Neural cell (in vitro differentiated cells): ENCODE results near the gene NME9. TPM values are rescaled to one million over a fixed set of nuclear protein-coding genes. Genes with fewer than 3 reads are reported as not detected.

Experiments used
- H2AFZ ChIP-seq: fragments of 200-600, 300-800 bp; sonication (generic), shearing (Covaris generic); 2 replicates; pipeline ENCODE4 v1.6.0; 2014; ENCODE audit warnings: low read depth, mild to moderate bottlenecking, antibody characterized with exemption, low read length, moderate library complexity
- H3F3A ChIP-seq: fragments of 200-600 bp; shearing (Covaris generic); 2 replicates; pipeline ENCODE4 v1.6.1; 2016; ENCODE audit warnings: mild to moderate bottlenecking, moderate library complexity, mixed read lengths, antibody characterized with exemption, low read length; ENCODE audit not compliant: insufficient read depth, poor library complexity, severe bottlenecking
- H3K27ac ChIP-seq: fragments of 200-600, 300-800 bp; sonication (generic), shearing (Covaris generic); 2 replicates; pipeline ENCODE4 v1.5.1; 2014; ENCODE audit warnings: mild to moderate bottlenecking, low read length, moderate library complexity
- H3K27me3 ChIP-seq: fragments of 300-800, 200-600 bp; sonication (generic), shearing (Covaris generic); 2 replicates; pipeline ENCODE4 v1.6.0; 2014; ENCODE audit warnings: mild to moderate bottlenecking, low read depth, low read length, moderate library complexity; ENCODE audit not compliant: insufficient read depth
- H3K36me3 ChIP-seq: fragments of 300-800, 200-600 bp; sonication (generic), shearing (Covaris generic); 2 replicates; pipeline ENCODE4 v1.5.1; 2014; ENCODE audit warnings: mild to moderate bottlenecking, antibody characterized with exemption, low read length, moderate library complexity; ENCODE audit not compliant: insufficient read depth
- H3K4me2 ChIP-seq: fragments of 300-800, 200-600 bp; sonication (generic), shearing (Covaris generic); 2 replicates; pipeline ENCODE4 v1.6.0; 2014; ENCODE audit warnings: mild to moderate bottlenecking, low read length
- H3K4me3 ChIP-seq: fragments of 300-800, 200-600 bp; sonication (generic), shearing (Covaris generic); 2 replicates; pipeline ENCODE4 v1.5.1; 2014; ENCODE audit warnings: mild to moderate bottlenecking, low read length, moderate library complexity
- H3K79me2 ChIP-seq: fragments of 200-600 bp; shearing (Covaris generic); replicated peaks from 2 replicates; pipeline ENCODE4 v1.6.0; 2014; ENCODE audit warnings: mild to moderate bottlenecking, low read length, moderate library complexity; ENCODE audit not compliant: insufficient read depth
- H3K9ac ChIP-seq: fragments of 300-800, 200-600 bp; sonication (generic), shearing (Covaris generic); 2 replicates; pipeline ENCODE4 v1.6.1; 2016; ENCODE audit warnings: mild to moderate bottlenecking, low read length, mixed read lengths
- H3K9me2 ChIP-seq: fragments of 200-600 bp; shearing (Covaris generic); 2 replicates; pipeline ENCODE4 v1.6.1; 2016; ENCODE audit warnings: mild to moderate bottlenecking, low read length, mixed read lengths; ENCODE audit not compliant: insufficient read depth
- H3K9me3 ChIP-seq: fragments of 200-600, 300-800 bp; sonication (generic), shearing (Covaris generic); 2 replicates; pipeline ENCODE4 v1.6.1; 2016; ENCODE audit warnings: mild to moderate bottlenecking, mixed run types, low read length, moderate library complexity, mixed read lengths
- H4K20me1 ChIP-seq: fragments of 200-600 bp; shearing (Covaris generic); 2 replicates; pipeline ENCODE4 v1.6.1; 2016; ENCODE audit warnings: mild to moderate bottlenecking, mixed run types; ENCODE audit not compliant: insufficient read depth
- CTCF ChIP-seq: fragments of 450-650 bp; IDR thresholded peaks from 2 replicates; pipeline ENCODE4 v1.5.1; 2014; ENCODE audit warnings: antibody characterized with exemption, mild to moderate bottlenecking, moderate library complexity; ENCODE audit not compliant: poor library complexity, severe bottlenecking
- EP300 ChIP-seq: fragments of 450-650 bp; conservative IDR thresholded peaks from 2 replicates; pipeline ENCODE4 v1.6.1; 2014; ENCODE audit warnings: antibody characterized with exemption, mild to moderate bottlenecking, moderate library complexity; ENCODE audit not compliant: poor library complexity, severe bottlenecking
- EZH2 ChIP-seq: fragments of 200-600, 300-800 bp; shearing (Covaris generic), sonication (generic); IDR thresholded peaks from 2 replicates; pipeline ENCODE4 v1.6.1; 2014; ENCODE audit warnings: antibody characterized with exemption, low read length, borderline replicate concordance, mild to moderate bottlenecking; ENCODE audit not compliant: insufficient read depth, poor library complexity, severe bottlenecking
- MXI1 ChIP-seq: fragments of 450-650 bp; conservative IDR thresholded peaks from 2 replicates; pipeline ENCODE4 v1.6.1; 2014; ENCODE audit warnings: antibody characterized with exemption, mild to moderate bottlenecking; ENCODE audit not compliant: poor library complexity, severe bottlenecking
- POLR2AphosphoS5 ChIP-seq: IDR thresholded peaks from 2 replicates; pipeline ENCODE4 v1.6.1; 2012
- RAD21 ChIP-seq: fragments of 450-650 bp; conservative IDR thresholded peaks from 2 replicates; pipeline ENCODE4 v1.6.1; 2014; ENCODE audit warnings: antibody characterized with exemption, mild to moderate bottlenecking, moderate library complexity
- REST ChIP-seq: IDR thresholded peaks from 2 replicates; pipeline ENCODE4 v1.6.1; 2012; ENCODE audit warnings: borderline replicate concordance
- SMC3 ChIP-seq: fragments of 450-650 bp; conservative IDR thresholded peaks from 2 replicates; pipeline ENCODE4 v1.6.1; 2014; ENCODE audit warnings: antibody characterized with exemption, mild to moderate bottlenecking, moderate library complexity; ENCODE audit not compliant: poor library complexity
- TAF1 ChIP-seq: IDR thresholded peaks from 2 replicates; pipeline ENCODE4 v1.6.1; 2012; ENCODE audit warnings: low read depth
- polyA plus RNA-seq: library from polyadenylated mRNA; depleted of rRNA; stranded (reverse); fragments of >200 nt; gene quantifications from 2 replicates; pipeline ENCODE4 v1.2.3, GENCODE V29; 2014

NME9 gene
- polyA plus RNA-seq, 1 donor from 2014 or later = 17.4 TPM

GRCh38 chr3:138370321-138370720 lies 40.7 kb upstream of the NME9 start:
- Histone ChIP-seq H4K20me1 (no peaks in the 10 kb centered on the region), H3K9me3 (no peaks in the 10 kb centered on the region), H3K4me2 (no peak overlapping the region), H3K36me3 (peaks cover 6% of the 10 kb centered on the region), H3F3A (no peaks in the 10 kb centered on the region), H2AFZ (no peak overlapping the region), H3K79me2 (no peaks in the 10 kb centered on the region), H3K9me2 (no peaks in the 10 kb centered on the region), H3K9ac (no peak overlapping the region), H3K27ac (no peak overlapping the region), H3K27me3 (no peaks in the 10 kb centered on the region), H3K4me3 (no peak overlapping the region)
- TF ChIP-seq EZH2 (no peak), MXI1 (no peak), RAD21 (no peak), CTCF (no peak), REST (no peak), TAF1 (no peak), EP300 (no peak), SMC3 (no peak), POLR2AphosphoS5 (no peak)

- Histone ChIP-seq H3F3A (no peaks in the 10 kb centered on the region), H3K9me3 (no peaks in the 10 kb centered on the region), H3K4me2 (no peak overlapping the region), H3K4me3 (no peak overlapping the region), H3K27me3 (no peaks in the 10 kb centered on the region), H3K27ac (no peak overlapping the region), H3K79me2 (no peaks in the 10 kb centered on the region), H2AFZ (no peak overlapping the region), H3K9ac (no peak overlapping the region), H3K36me3 (peaks cover 2% of the 10 kb centered on the region), H4K20me1 (no peaks in the 10 kb centered on the region), H3K9me2 (no peaks in the 10 kb centered on the region)
- TF ChIP-seq EP300 = no peak
- TF ChIP-seq TAF1 = no peak
- no peak for TF ChIP-seq RAD21
Measured at GRCh38 chr3:138369151-138369900, 39.7 kb upstream of the NME9 start.
